ENCODE data around the gene ELOA.

GRCh38 chr1:23693599-23693998, 49.7 kb upstream of the ELOA start:
- TF ChIP-seq SIN3A (IDR thresholded peaks at IDR 0.05; ENCODE audit: borderline replicate concordance, insufficient read depth, low read length) (no peak), POLR2AphosphoS5 (IDR thresholded peaks at IDR 0.05; ENCODE audit: low read depth, low read length) (peak; percentile 14; the same call in 1 of the 2 replicates), TAF1 (IDR thresholded peaks at IDR 0.05; ENCODE audit: borderline replicate concordance, insufficient read depth, low read length) (no peak), REST (IDR thresholded peaks at IDR 0.05; ENCODE audit: insufficient read depth in 1 of 2, low read depth in 2 of 2, low read length in 2 of 2) (no peak)

Data from PFSK-1 (cell line).